NT2/D1 (cell line): Measurements from ENCODE around the gene YWHAQ.

Source experiments
- SUZ12 ChIP-seq: IDR thresholded peaks from 2 replicates; pipeline ENCODE4 v1.6.1; 2011; ENCODE audit not compliant: insufficient read length, insufficient read depth; ENCODE audit errors: extremely low read depth
- YY1 ChIP-seq: IDR thresholded peaks from 2 replicates; pipeline ENCODE4 v1.6.1; 2011; ENCODE audit not compliant: insufficient read length, insufficient read depth

DNA sequence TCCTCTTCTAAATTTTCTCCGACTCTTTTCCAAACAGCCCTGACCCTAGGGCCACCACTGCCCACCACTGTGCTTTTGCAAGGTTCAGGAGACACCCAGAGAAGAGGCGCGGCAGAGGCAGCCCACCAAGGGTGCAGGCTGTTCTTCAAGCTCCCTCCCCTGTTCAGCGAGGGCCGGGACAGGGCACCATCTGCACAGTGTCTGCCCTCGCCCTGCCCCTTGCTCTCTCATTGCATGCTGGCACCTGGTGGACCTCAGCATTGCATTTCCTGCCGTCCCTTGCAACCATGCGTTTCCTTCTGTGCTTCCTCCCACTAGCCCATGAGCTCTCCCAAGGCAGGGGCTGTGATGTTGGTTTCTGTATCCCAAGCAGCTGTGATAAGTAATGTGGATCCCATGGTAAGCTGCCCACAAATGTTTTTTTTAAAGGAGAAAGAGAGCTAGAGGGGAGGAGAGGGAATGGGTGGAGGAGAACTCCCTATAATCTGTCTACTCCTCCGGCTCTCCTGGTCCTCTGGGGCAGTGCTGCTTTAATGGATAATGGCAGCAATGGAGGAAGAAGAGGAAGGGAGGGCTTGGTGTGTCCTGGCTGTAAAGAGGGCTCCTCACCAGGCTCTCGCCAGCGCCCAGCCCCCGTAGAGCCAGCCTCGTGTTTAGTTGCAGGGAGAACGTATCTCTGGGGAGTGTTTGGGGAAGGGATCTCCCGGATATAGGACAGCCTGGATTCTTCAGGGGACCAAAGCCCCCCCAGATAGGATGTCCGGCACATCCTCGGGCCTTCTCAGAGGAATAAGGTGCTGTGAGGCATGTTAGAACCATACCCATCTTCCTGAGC, 15.6 kb upstream of the YWHAQ start:
- TF ChIP-seq SUZ12, result no peak
- TF ChIP-seq YY1, result no peak
